ENCODE data around the gene SCUBE3. TPM values are rescaled to one million over a fixed set of nuclear protein-coding genes. Genes with fewer than 3 reads are reported as not detected.
A peak's percentile ranks its signal among the peaks of the same experiment; 100 is the strongest.

SCUBE3 gene
- total and polyA plus RNA-seq, 2 of the 13 experiments (the other 11 are each of a cell fraction or from before 2014, with no cell fraction given) = not detected

DNA sequence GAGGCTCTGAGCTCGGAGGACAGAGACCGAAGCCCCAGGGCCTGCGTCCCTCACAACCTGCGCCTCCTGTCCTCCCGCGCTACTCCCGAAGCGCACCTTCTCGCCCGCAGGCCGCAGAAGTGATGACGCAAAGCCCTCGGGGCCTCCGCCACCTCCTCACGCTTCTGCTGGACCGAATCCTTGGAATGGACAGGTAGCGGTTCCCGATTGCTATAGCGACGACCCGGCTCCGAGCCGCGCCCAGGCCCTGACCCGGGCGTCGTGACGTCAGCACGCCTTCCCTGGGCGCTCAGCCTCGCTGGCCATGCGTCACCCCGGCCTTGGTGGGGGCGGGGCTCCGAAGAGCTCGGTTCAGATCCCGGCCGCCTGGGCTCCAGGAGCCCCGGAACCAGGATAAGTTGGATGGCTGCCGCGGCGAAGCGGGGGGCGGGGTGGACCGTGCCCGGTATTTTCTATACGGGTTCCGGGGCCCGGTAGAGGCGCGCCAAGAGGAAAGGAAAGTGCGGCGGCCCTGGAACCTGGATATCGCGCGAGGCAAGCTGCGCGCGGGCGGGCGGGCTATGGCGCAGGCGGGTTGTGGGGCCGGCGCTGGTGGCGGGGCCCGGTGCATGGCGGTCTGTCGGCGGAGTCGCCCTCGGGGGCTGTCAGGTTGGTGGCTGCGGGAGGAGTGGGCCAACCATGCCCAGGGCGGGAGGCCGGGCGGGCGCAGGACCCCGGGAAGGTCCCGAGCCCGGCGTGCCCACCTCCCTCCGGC lies 45.6 kb downstream of the SCUBE3 start, which contains the start of gene ZNF76 (continued):
- TF ChIP-seq ZBTB43 (CRISPR knock-in tag; conservative IDR thresholded peaks at IDR 0.05) (peak; percentile 85; the same call in 1 of the 2 replicates), MIER3 (CRISPR knock-in tag; IDR thresholded peaks at IDR 0.05; ENCODE audit: borderline replicate concordance) (peak; percentile 71; the same call in 1 of the 2 replicates), ZFYVE20 (CRISPR knock-in tag; IDR thresholded peaks at IDR 0.05; ENCODE audit: borderline replicate concordance, low read depth) (no peak), TP53 (CRISPR knock-in tag; conservative IDR thresholded peaks at IDR 0.05) (peak; percentile 65; the same call in 1 of the 2 replicates), RNF219 (CRISPR knock-in tag; IDR thresholded peaks at IDR 0.05) (no peak; the same call in 1 of the 2 replicates), ZNF639 (CRISPR knock-in tag; conservative IDR thresholded peaks at IDR 0.05) (peak; percentile 98), MYNN (CRISPR knock-in tag; IDR thresholded peaks at IDR 0.05; ENCODE audit: low read depth) (peak; percentile 77; the same call in 1 of the 2 replicates), ZNF761 (CRISPR knock-in tag; conservative IDR thresholded peaks at IDR 0.05) (peak; percentile 96), NRL (CRISPR knock-in tag; IDR thresholded peaks at IDR 0.05; ENCODE audit: borderline replicate concordance) (peak; percentile 84; the same call in 1 of the 2 replicates), SOX13 (IDR thresholded peaks at IDR 0.05) (peak; percentile 56; the same call in 1 of the 2 replicates), SOX13 (CRISPR knock-in tag; conservative IDR thresholded peaks at IDR 0.05 in 1 of 2, IDR thresholded peaks at IDR 0.05 in 1 of 2) (peak in 1 of 2 experiments; percentile 73; a peak in 2 of 4 replicates), GZF1 (CRISPR knock-in tag; IDR thresholded peaks at IDR 0.05) (no peak; the same call in 1 of the 2 replicates), PBX3 (CRISPR knock-in tag; IDR thresholded peaks at IDR 0.05; ENCODE audit: borderline replicate concordance) (peak; percentile 80), RORA (CRISPR knock-in tag; IDR thresholded peaks at IDR 0.05) (no peak), ZNF264 (CRISPR knock-in tag; IDR thresholded peaks at IDR 0.05) (peak; percentile 84)
- TF ChIP-seq, protein P1, sequence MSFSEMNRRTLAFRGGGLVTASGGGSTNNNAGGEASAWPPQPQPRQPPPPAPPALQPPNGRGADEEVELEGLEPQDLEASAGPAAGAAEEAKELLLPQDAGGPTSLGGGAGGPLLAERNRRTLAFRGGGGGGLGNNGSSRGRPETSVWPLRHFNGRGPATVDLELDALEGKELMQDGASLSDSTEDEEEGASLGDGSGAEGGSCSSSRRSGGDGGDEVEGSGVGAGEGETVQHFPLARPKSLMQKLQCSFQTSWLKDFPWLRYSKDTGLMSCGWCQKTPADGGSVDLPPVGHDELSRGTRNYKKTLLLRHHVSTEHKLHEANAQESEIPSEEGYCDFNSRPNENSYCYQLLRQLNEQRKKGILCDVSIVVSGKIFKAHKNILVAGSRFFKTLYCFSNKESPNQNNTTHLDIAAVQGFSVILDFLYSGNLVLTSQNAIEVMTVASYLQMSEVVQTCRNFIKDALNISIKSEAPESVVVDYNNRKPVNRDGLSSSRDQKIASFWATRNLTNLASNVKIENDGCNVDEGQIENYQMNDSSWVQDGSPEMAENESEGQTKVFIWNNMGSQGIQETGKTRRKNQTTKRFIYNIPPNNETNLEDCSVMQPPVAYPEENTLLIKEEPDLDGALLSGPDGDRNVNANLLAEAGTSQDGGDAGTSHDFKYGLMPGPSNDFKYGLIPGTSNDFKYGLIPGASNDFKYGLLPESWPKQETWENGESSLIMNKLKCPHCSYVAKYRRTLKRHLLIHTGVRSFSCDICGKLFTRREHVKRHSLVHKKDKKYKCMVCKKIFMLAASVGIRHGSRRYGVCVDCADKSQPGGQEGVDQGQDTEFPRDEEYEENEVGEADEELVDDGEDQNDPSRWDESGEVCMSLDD (CRISPR knock-in tag; IDR thresholded peaks at IDR 0.05; ENCODE audit: borderline replicate concordance) = peak; percentile 88
- TF ChIP-seq, protein P2, sequence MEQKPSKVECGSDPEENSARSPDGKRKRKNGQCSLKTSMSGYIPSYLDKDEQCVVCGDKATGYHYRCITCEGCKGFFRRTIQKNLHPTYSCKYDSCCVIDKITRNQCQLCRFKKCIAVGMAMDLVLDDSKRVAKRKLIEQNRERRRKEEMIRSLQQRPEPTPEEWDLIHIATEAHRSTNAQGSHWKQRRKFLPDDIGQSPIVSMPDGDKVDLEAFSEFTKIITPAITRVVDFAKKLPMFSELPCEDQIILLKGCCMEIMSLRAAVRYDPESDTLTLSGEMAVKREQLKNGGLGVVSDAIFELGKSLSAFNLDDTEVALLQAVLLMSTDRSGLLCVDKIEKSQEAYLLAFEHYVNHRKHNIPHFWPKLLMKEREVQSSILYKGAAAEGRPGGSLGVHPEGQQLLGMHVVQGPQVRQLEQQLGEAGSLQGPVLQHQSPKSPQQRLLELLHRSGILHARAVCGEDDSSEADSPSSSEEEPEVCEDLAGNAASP (CRISPR knock-in tag; IDR thresholded peaks at IDR 0.05; ENCODE audit: borderline replicate concordance) = peak; percentile 83
